A549 (cell line): ENCODE measurements around the gene RNF123. TPM values are rescaled to one million over a fixed set of nuclear protein-coding genes. Genes with fewer than 3 reads are reported as not detected.
"Not testable (repeated sequence)": the region's sequence is repeated elsewhere in the genome, so short reads cannot be mapped to it uniquely, and the experiment has no call there.

Experiments used
- ATAC-seq, 2 experiments: fragments of 200-7000 bp in 1 of 2; fragments of >200 bp in 1 of 2; cut with Nextera tagmentation in 1 of 2; cut with Tn5 transposase in 1 of 2; 3 replicates each; pipeline versions ENCODE4 v1.8.0 to v1.9.1; 2018 to 2020; ENCODE audit warnings: mild to moderate bottlenecking in 1 of 2, moderate library complexity in 1 of 2
- CTCF ChIA-PET: fragments of 300-600 bp; sonication (Branson Sonifier 250); formaldehyde crosslinking; extraction: SDS; loops from one replicate; lab custom pipeline; 2021; ENCODE audit warnings: antibody characterized with exemption, inconsistent platforms; lab: Yijun Ruan, JAX
- POLR2A ChIA-PET: fragments of 350-600 bp; formaldehyde crosslinking; extraction: SDS; loops from one replicate; lab custom pipeline; 2021; ENCODE audit warnings: antibody characterized with exemption, inconsistent platforms; lab: Yijun Ruan, JAX
- DNase-seq, 2 experiments: peaks; one replicate each; pipeline versions ENCODE4 v3.0.0 to v3.0.0-alpha.2; 2011 to 2016; ENCODE audit warnings: low read depth in 1 of 2, low spot score in 1 of 2
- FAIRE-seq: peaks from 2 replicates; lab custom pipeline; 2011; peaks lifted over from hg19 to GRCh38; lab: Jason Lieb, UNC
- H3K27ac ChIP-seq, 2 experiments: fragments of >200 bp; sonication (Bioruptor Twin); formaldehyde crosslinking; 3 replicates each; pipeline ENCODE4 v1.5.1; 2016 to 2017
- H3K4me1 ChIP-seq: fragments of >200 bp; sonication (Bioruptor Twin); formaldehyde crosslinking; 3 replicates; pipeline ENCODE4 v1.6.1; 2016
- H3K4me2 ChIP-seq: fragments of >200 bp; sonication (Bioruptor Twin); formaldehyde crosslinking; 3 replicates; pipeline ENCODE4 v1.6.1; 2016
- H3K4me3 ChIP-seq: fragments of >200 bp; sonication (Bioruptor Twin); formaldehyde crosslinking; 3 replicates; pipeline ENCODE4 v1.5.1; 2016
- H3K9me3 ChIP-seq: fragments of >200 bp; sonication (Bioruptor Twin); formaldehyde crosslinking; 3 replicates; pipeline ENCODE4 v1.6.1; 2016
- BCL3 ChIP-seq: fragments of >200 bp; sonication (Bioruptor Twin); formaldehyde crosslinking; IDR thresholded peaks from 3 replicates; pipeline ENCODE4 v1.6.1; 2016
- CBX8 ChIP-seq: fragments of 200-600 bp; sonication (generic); IDR thresholded peaks from 2 replicates; pipeline ENCODE4 v1.6.1; 2016
- CHD2 ChIP-seq: fragments of 150-350 bp; IDR thresholded peaks from 2 replicates; pipeline ENCODE4 v1.6.1; 2014; ENCODE audit warnings: low read length; ENCODE audit not compliant: partially characterized antibody
- CTCF ChIP-seq: fragments of >200 bp; sonication (Bioruptor Twin); formaldehyde crosslinking; IDR thresholded peaks from 3 replicates; pipeline ENCODE4 v1.5.1; 2016
- EHMT2 ChIP-seq: fragments of 200-600 bp; sonication (generic); IDR thresholded peaks from 2 replicates; pipeline ENCODE4 v1.6.1; 2016; ENCODE audit warnings: antibody characterized with exemption, low read depth, mild to moderate bottlenecking, moderate library complexity
- HEYL ChIP-seq: fragments of 250-450 bp; sonication (Bioruptor Pico); IDR thresholded peaks from 2 replicates; pipeline ENCODE4 v1.8.0; 2021; ENCODE audit warnings: mild to moderate bottlenecking, moderate library complexity
- HOXA7 ChIP-seq: fragments of 250-450 bp; sonication (Bioruptor Pico); IDR thresholded peaks from 2 replicates; pipeline ENCODE4 v1.5.0; 2020; ENCODE audit warnings: mild to moderate bottlenecking, moderate library complexity
- HOXB13 ChIP-seq: fragments of 250-450 bp; sonication (Bioruptor Pico); IDR thresholded peaks from 2 replicates; pipeline ENCODE4 v1.5.0; 2020; ENCODE audit warnings: low read depth, mild to moderate bottlenecking, moderate library complexity
- KDM1A ChIP-seq: fragments of 200-600 bp; sonication (generic); IDR thresholded peaks from 2 replicates; pipeline ENCODE4 v1.6.1; 2016; ENCODE audit warnings: low read depth, mild to moderate bottlenecking
- NPAS2 ChIP-seq: fragments of 250-450 bp; sonication (Bioruptor Pico); IDR thresholded peaks from 2 replicates; pipeline ENCODE4 v1.8.0; 2022; ENCODE audit warnings: mild to moderate bottlenecking, moderate library complexity, borderline replicate concordance
- PBX3 ChIP-seq: IDR thresholded peaks from 2 replicates; pipeline ENCODE4 v1.6.1; 2012
- RCOR1 ChIP-seq: fragments of 150-350 bp; IDR thresholded peaks from 2 replicates; pipeline ENCODE4 v1.6.1; 2014; ENCODE audit warnings: antibody characterized with exemption, low read length, low read depth
- REST ChIP-seq: fragments of 200-600 bp; sonication (generic); IDR thresholded peaks from 2 replicates; pipeline ENCODE4 v1.6.1; 2016; ENCODE audit warnings: antibody characterized with exemption, mild to moderate bottlenecking, moderate library complexity
- RFX5 ChIP-seq: fragments of 450-650 bp; IDR thresholded peaks from 2 replicates; pipeline ENCODE4 v1.7.1; 2014; ENCODE audit warnings: antibody characterized with exemption, mild to moderate bottlenecking, moderate library complexity
- RNF2 ChIP-seq: fragments of 200-600 bp; sonication (generic); IDR thresholded peaks from 2 replicates; pipeline ENCODE4 v1.6.1; 2016; ENCODE audit warnings: low read depth, mild to moderate bottlenecking, antibody characterized with exemption, moderate library complexity, borderline replicate concordance
- TP53 ChIP-seq: fragments of 250-450 bp; sonication (Bioruptor Pico); IDR thresholded peaks from 2 replicates; pipeline ENCODE4 v1.5.0; 2021; ENCODE audit warnings: mild to moderate bottlenecking, moderate library complexity
- USF2 ChIP-seq: fragments of 450-650 bp; IDR thresholded peaks from 2 replicates; pipeline ENCODE4 v1.6.1; 2014; ENCODE audit warnings: antibody characterized with exemption
- WGBS: methylation state at CpG from one replicate; pipeline ENCODE4 v1.1.6; 2017; ENCODE audit errors: missing lambda C conversion rate; 5-methylcytosine and 5-hydroxymethylcytosine counted together
- polyA plus RNA-seq, 4 experiments: library from polyadenylated mRNA; depleted of rRNA in 3 of 4; stranded (reverse); fragments of >200 nt; fragmentation: RNase III in 1 of 4; extraction: RNeasy Plus Mini Kit Qiagen cat#74134 plus additional on column Dnase treatment in 1 of 4; gene quantifications; 2 replicates in 3 of 4; 3 replicates in 1 of 4; pipeline ENCODE4 v1.2.3, GENCODE V29; 2011 to 2017

The RNF123 gene
- polyA plus RNA-seq, 2 of the 4 experiments (the other 2 are of a cell fraction) = 14.4 to 16.0 TPM

GRCh38 chr3:49694409-49695070, 5.2 kb downstream of the RNF123 start:
- H3K4me2 ChIP-seq, H3K27ac ChIP-seq, H3K9me3 ChIP-seq, H3K4me1 ChIP-seq, POLR2A ChIA-PET, DNase-seq, H3K4me3 ChIP-seq, ATAC-seq, FAIRE-seq: not testable (repeated sequence)
- 66% methylated on average over 5 of the region's 6 CpGs for WGBS
- CTCF ChIA-PET = interaction anchor here (1.2 kb wide), 1 partner anchor 17 kb away, joined by 3 read pairs; no protein-coding TSS in a partner anchor

- CTCF ChIA-PET = interaction anchor here (1.2 to 2.9 kb wide), 2 partner anchors 18 to 144 kb away, joined by 3 to 9 read pairs; no protein-coding TSS in a partner anchor
- 73% methylated on average over 3 of the region's 4 CpGs for WGBS
- FAIRE-seq, H3K4me2 ChIP-seq, POLR2A ChIA-PET, ATAC-seq, H3K9me3 ChIP-seq, H3K27ac ChIP-seq, H3K4me3 ChIP-seq, H3K4me1 ChIP-seq, DNase-seq: not testable (repeated sequence)
Observed at GRCh38 chr3:49695350-49696015, 6.1 kb downstream of the RNF123 start.

- Histone ChIP-seq H3K4me2 (no peak overlapping the region), H3K4me1 (no peaks in the 10 kb centered on the region), H3K9me3 (no peaks in the 10 kb centered on the region), H3K27ac (no peak overlapping the region), H3K4me3 (no peak overlapping the region)
- POLR2A ChIA-PET = no interaction called here
- WGBS = no CpG with 5 or more reads among the region's 16 CpGs
- TF ChIP-seq KDM1A = no peak
- no peak for TF ChIP-seq CHD2
- TF ChIP-seq CTCF = no peak
- TF ChIP-seq CBX8 = no peak
- no peak for TF ChIP-seq HOXA7 (CRISPR knock-in tag)
- no peak for TF ChIP-seq PBX3
- no peak for TF ChIP-seq TP53 (CRISPR knock-in tag)
- CTCF ChIA-PET = interaction anchor here (0.6 to 3.5 kb wide), 5 partner anchors 9 to 202 kb away, joined by 3 to 12 read pairs (median 4); partner anchors contain the start of genes MST1 and RNF123
- ATAC-seq (no peak), FAIRE-seq (no peak), DNase-seq (no peak)
Observed at GRCh38 chr3:49699281-49699979, 10.1 kb downstream of the RNF123 start.

GRCh38 chr3:49700014-49700413, 10.7 kb downstream of the RNF123 start:
- ATAC-seq (no peak), DNase-seq (no peak), FAIRE-seq (no peak)
- POLR2A ChIA-PET = no interaction called here
- CTCF ChIA-PET = interaction anchor here (0.6 to 5.0 kb wide), 4 partner anchors 11 to 203 kb away, joined by 4 to 44 read pairs (median 8); partner anchors contain the start of genes MST1 and RNF123
- H3K4me1 ChIP-seq = no peaks in the 10 kb centered on the region
- H3K4me2 ChIP-seq = no peak overlapping the region
- no peak overlapping the region for H3K4me3 ChIP-seq
- no peak overlapping the region for H3K27ac ChIP-seq
- H3K9me3 ChIP-seq = no peaks in the 10 kb centered on the region
- WGBS = 92% methylated on average over 2 of the region's 8 CpGs
- TF ChIP-seq RNF2 (no peak), RFX5 (no peak), BCL3 (no peak), REST (no peak), NPAS2 (CRISPR knock-in tag) (no peak), EHMT2 (no peak), USF2 (no peak), HEYL (CRISPR knock-in tag) (no peak), HOXB13 (CRISPR knock-in tag) (no peak), RCOR1 (no peak)
